Right forelimb (tissue), 1 donor: ENCODE data around the gene COL4A1.

Experiments
- DNase-seq: peaks from one replicate; pipeline ENCODE4 v3.0.0-alpha.2; 2018

COL4A1 gene

DNA sequence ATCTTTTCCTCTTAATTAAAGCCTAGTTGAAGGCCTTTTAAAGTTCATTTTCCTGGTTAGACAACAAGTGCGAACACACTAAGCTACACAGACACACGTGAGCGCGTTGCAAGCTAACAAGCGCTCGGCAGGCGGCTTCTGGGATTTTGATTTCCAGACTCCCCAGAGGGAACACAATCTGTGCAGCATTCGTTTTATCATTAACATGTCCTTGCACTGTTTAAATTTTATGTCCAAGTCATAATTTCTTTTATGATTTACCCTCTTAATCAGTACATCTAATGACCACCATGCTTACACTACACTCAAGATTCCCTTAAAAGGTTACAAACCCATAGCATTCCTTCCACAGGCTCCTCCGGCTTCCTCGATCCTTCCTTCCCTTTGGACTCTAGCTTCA, 16.8 kb downstream of the COL4A1 start:
- no peak for DNase-seq

DNA sequence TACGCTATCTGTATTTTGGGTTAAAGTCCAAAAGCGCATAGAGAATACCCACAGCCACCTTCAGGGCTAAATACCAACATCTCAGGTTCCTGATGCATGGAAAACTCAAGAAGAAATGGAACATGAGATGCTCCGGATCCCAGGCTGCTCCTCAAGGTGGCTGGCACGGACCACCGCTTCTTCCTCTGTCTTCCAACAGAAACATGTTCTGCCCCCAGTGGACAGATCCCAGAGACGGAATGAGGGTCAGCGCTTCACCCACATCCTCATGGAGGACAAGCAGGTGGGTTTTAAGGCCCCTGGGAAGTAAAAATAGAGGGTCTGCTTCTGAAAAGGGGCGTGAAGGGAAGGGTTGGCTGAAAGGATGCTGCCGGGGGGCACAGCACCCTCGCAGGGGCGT, 17.3 kb downstream of the COL4A1 start:
- no peak for DNase-seq

DNA sequence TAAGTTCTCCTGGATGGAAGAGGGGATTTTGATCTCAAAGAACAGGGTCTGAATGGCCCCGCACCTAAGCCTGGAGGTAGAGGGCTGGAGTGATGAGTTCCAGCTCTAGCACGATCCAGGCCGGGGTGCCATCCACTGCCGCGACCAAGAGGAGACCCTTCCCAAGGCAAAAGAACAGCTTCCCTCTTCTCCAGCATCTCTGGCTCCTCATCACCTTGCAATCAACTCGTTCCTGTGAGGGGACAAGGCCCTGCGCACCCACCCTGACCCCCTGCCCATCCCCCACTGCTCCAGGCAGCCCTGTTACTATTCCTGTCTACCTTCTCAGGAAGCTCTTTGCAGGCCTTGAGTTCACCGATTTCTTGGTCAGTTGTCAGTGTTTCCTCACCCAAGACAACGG, 17.8 kb downstream of the COL4A1 start:
- DNase-seq, result no peak

DNA sequence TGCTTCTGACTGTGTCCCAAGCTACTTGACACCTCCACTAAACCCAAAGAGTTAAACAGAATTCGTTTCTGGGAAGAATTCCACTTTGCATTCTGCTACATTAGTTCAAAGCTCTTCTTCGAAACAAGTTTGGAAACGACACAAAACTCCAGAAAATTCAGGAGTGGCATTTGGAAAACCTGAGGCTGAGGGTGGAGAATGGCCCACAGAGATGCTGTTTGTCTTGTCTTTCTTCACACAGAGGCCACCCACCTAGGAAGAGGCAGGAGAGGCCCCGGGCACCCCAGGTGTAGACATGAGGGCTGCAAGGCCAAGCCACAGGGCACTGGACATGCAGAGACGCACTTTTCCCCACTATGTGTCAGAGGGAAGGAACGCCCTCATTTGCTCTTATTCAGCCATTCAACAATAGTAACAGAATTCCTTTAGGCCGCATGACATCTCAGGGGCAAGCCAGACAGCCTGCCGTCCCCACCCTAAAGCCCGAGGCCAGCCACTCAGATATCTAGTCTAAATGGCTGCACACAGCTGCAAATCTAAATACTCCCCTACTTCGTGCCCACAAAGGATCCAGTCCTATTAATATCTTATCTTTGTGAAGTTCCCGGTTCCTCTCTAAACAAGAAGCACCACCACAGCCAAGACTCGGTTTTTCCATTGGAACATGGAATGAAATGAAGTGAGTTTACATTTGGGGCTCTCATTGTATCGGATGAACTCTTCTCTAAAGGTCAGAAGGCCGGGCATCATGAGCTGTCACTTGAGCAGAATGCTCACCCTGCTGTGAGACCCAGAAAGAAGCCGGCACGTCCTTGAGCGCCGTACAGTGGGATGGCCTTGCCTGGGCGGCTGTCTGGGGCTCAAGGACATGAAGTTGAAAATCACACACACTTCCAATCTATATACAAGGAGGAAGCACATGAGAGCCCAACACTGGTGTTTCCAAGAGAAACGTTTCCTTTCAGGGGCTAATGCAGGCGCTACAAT, 19.8 kb downstream of the COL4A1 start:
- no peak for DNase-seq

DNA sequence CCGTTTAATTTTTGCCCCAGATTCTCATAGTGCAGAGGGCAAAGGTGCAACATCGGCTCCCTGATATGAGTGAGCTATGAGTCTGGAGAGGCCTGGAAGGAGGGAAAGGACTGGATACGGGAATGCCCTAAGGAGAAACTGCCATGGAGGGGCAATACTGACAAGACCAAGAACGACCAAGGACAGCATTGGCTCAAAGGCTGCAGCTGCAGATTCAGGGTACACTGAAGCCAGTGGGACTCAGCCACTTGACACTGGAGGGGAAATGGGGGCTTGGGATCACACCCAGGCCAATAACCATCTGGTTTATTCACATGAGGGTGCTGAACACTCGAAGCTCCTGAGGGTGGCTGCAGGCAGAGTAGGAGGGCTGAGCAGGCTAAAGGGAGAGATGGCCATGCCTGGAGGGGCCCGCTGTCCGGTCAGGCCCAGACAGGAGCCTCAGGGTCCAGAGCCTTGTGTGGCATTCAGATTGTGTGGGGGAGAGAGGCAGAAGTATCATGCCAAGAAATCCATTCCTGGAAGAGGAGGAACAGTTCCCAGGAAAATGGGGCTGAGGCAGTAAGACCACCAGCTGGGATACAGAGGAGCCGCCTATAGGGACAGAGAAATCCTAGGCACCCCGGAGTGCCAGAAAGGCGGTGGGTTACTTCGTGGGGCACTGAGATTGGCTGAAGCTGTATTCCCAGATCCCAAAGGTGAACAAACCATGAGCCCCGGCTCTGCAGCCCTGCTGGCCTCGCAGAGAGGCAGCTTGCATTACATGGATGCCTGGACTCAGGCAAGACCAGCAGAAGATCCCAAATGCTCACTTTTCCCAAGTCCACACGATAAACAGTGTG, 20.7 kb downstream of the COL4A1 start:
- no peak for DNase-seq

DNA sequence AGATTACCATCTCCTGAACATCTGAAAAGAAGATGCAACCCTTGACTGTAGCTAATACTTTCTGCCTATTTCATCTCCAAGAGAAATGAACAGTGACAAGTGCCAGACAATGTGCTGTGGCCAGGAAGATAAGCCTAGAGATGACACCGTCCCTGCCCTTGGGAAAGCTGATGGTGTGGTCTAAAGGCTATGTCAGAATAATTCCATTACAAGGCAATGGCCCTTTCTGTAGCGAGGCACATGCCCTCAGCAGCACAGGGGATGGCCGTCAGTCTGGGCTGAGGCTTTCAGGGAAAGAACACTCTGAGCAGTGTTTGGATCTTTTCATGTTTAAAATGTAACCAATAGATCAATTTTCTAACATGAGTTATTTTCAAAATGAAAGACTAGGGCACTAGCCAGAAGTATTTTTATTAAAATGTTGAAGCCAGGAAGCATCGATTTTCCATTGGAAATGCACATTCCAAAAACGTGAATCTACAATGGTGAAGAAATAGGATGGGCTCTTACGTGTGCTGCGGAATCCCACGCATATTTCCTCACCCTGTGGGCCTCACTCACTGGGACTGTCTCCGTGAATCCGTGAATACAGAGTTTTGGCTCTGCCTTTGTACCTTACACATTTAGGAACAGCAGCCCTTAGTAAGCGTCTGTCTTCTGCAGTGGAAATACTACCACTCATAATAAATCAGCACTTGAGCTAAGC, 22.0 kb downstream of the COL4A1 start:
- DNase-seq, result no peak

DNA sequence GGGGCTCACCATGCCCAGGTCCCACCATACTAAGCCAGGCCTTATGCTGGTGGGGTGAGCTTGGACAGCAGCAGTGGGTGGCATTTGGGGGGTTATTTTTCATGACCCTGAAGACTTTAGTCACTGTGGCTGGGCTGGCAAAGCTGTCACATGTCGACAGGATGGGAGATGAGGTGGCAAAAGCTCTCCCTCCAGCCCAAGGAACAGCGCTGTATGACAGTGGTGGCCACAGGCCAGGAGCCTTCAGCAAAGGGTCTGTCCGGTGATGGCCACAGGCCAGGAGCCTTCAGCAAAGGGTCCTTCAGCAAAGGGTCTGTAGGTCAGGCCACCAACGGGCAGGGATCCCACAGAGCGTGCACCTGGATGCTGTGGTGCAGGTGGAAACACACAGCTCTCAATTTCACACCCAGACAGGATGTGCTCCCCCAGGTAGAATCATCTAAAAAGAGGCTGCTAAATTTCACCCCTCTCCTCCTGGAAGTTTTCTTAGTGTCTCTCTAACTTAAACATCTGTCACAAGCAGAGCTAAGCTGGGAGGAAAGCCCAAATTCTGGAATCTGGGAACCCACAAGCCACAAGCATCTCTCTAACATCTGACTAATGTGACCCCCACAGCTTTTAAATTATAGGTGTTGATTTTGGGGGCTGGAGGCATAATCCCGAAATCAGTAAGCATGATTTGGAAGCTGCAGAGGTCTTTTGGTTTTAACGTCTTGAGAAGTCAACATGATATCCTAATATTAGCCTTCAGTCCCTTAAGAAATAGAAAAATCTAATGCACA, 23.0 kb downstream of the COL4A1 start:
- DNase-seq, result no peak

DNA sequence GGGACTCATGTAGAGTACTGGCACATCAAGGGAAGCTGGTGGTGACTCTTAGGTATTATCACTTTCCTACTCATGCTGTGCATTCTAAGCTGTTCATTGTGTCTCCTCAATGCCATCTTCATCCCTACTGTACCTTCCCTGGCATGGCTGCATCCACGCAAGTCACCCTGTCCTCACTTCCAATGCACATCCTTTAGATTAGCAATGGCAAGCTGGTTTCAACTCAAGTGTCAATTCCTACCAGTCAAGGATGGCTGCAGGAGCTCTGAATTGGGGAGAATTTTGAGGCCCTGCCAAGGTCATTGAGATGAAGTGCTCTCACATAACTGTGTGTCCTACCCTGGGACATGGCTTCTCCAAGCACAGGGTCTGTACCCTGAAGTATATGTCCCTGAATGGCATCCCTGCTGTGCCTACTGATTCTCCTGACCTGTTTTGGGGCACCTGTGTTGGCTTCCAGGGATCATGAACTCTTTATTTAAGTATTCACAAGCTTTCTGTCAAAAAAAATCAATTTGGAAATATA, 24.6 kb downstream of the COL4A1 start:
- no peak for DNase-seq

DNA sequence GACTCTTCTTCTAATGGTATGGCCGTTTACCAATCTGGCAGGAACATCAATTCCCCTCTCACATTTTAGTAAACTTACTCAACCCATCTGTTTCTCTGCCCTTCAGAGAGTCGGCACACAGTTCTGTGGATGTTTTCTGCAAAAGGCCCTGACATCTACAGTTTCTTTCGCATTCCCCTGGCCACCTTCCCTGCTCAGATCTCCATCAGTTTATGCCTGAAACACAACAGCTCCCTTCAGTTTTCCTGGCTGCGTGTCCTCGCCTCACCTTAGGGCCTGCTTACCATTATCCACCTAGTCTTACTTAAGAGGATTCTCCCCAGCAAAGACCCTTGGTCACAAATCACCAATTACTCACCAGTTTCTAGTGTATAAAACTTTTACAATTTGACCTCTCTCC, 25.2 kb downstream of the COL4A1 start:
- no peak for DNase-seq

DNA sequence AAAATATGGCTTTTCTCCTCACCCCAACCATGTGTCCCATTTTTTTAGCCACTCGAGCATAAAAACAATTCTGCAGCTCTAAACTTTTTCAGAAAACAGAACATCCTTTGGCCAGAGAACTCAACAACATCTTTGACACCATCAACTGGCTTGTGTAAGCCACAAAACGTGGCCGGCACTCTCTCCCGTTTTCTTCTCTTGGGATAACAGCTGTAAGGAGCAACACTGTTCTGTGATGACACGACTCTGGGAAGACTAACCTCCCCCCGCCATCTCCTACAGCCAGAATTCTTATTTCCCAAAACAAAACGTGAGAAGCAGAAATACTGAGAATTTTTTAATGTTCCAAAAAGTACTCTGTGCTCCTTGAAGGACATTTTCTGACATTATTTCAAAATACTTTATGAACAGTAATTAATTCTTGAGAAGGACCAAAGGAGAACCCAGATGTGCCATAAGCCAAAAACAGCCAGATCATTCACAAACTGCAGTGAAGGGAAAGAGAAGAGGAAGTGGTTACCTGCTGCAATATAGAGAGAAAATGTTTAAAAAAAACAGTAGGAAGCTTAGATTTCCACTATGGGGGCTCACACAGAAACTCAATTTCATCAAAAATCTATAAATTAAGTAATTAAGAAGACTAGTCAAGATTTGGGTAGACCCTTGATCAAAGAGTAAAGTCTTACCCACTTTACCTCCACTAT, 25.8 kb downstream of the COL4A1 start:
- DNase-seq, result no peak

DNA sequence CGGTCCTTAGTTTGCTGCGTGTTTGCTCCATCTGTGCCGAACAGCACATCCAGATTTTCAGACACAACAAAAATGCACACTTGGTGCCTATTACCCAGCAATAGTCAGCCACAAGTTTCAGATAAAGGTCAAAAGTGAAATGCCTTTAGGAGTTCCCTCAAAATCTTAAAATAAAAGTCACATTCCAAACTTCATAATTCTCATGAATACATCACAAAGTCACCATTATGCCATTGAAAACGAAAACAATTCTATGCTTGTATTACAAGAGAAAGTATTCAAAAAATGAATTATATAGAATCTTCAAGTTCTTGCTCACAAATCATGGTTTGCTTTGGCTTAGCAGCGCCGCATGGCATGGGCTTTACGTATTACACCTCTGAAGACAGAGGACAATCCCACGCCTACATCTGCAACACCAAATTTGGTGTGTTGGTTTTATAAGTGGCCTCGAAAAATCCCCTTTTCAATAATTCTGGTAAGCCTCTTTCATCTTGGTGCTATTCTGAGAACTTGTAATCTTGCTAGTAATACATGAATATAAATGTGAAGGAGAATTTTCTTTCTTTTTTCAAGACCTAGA, 26.6 kb downstream of the COL4A1 start:
- DNase-seq, result no peak

DNA sequence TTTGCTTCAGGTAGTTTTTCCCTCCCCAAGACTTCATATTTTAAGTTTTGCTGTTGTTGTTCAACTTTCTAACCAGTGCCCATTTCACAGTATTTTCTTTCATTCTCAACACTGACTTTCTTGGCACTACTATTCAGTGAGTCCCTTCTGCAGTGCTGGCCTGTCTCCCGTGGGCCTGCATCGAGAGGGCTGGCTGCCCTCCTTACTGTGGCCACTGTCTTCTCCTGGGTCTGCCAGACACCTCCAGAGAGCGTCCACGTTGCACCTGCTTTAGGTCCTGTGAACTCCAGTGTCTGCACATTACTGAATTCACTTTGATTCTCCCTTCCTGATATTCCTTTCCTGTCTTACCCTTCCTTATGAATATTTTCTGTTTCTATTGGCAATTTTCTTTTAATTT, 27.3 kb downstream of the COL4A1 start:
- DNase-seq, result no peak

DNA sequence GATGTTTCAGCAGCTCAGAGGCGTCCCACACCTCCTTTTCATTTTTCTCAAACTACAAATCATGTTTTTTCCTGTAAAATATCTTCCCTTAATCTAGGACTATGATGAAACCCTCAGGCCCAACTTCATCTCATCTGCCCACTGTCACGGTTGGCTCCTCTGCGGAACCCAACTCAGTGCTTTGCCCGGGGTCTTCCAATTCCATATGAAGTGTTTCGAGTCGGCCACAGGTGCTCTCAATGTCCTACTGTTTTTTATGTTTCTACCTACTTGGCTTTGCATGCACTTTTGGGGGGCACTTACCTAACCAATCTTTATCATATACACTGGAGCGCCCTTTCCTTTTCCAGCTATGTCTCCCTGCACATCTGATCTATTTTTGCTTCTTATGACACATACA, 28.1 kb downstream of the COL4A1 start:
- no peak for DNase-seq

DNA sequence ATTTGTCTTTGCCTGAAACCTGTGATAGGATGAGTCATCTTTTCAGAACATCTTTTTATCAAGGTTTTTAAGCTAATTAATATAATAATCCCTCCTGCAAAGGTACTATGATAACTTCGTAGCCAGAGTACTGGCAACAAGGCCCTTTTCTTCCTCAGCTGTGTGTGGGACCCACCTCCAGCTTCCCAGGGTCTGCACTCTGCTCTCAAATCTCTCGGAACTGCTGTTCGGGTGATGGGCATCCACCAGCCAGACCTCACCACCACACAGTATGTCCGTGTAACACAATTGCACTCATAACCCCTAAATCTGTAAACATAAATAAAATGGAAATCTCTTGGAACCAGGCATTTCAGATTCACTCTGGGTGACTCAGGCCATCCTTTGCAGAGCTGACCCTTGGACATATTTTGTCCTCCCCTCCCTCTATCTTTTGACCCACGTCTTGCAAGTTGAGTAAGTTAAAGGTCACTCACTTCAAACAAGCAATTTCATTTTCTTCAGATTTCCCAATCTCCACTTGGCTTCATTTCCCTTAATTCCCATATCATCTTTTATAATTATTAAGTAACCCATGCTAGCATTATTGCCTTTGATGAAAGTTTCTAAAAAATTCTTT, 29.5 kb downstream of the COL4A1 start:
- no peak for DNase-seq

DNA sequence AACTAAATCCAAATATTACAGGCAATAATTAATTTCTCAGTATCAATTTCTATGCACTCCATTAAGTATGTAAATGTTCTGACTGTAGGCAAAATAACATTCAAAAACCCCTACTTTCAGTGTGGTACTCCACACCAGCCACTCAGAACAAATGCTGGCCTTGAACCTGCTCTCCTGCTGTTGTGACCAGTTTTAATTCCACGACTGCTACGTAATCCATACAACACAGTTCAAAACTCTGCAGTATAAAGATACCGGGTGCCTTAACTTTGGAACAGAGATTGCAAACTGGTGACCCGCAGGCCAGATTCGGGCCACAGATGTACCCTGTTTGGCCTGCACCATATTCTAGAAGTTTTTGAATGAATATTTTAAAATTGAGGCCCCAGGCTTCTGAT, 30.4 kb downstream of the COL4A1 start:
- no peak for DNase-seq

DNA sequence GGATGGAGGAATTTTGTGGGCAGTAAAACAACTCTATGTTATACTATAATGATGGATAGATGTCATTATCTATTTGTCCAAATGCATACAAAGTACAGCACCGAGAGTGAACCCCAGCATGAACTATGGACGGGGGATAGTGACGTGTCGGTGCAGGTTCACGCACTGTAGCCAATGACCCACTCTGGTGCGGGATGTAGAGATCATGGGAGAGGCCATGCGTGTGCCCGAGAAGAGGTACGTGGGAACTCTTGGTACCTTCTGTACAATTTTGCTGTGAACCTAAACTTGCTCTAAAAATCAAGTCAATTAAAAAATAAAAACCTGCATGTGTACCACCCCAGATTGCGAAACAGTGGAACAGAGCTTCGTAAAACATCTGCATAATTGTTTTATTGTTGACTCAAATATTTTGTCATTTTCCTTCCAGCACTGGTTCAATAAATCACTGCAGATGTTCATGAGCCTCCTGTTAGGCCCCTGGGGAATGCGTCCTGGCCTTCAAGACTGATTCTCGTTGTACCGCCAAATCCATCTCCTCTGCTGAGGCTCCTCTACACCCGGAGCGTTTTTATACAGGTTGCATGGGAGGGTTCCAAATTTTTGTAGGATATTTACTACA, 30.9 kb downstream of the COL4A1 start:
- DNase-seq, result no peak

DNA sequence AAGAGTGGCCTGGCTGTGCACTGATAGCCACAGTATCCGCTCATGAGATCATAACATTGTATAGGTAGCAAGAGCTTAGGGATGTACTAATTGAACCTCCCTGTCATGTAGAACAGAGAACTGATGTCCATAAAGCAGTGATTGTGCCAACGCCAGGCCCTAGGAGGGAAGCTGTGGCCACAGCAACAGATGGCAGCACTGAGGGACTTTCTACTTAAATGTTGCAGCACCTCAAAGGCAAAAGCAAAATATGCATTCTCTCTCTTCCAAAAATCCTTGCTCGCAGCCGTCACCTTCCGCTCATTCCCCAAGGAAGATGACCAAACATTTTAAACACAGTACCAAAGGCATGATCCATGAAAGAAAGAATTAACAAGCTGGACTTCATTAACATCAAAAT, 32.3 kb downstream of the COL4A1 start:
- DNase-seq, result no peak

DNA sequence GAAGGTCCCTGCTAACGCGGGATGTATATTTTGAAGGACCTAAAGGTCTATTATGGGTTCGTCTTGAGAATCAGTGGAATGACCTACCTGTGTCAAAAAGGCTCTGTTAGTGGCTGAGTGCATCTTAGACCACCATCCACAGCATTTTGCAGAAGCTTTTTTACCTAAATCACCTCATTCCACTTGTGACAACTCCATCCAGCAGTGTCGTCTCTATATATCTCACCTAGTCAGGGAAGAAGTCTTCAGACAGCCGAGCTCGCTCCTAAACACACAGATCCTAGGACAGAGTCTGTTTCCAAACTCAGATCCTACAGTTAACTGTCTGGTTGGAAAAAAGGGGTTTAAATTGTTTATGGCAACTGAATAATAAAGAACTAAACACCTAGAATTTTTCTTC, 33.7 kb downstream of the COL4A1 start:
- DNase-seq, result no peak

DNA sequence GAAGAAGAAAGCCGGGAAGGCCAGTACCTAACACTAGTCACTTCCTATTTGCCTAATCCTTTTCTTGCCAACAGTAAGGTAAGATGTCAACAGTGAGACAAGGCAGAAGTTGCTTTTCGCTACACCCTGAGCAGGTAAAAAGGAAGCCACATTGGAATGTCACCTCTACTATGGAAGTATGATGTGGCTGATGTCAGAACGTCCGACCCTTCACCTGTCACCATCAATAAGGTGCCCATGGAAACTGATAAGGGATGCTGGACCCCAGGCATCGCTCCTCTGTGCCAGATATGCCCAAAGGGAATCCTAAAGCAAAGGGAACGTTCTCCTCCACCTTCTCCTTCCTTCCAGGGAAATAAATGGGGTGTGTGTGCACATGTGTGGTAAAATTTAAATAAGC, 34.3 kb downstream of the COL4A1 start:
- no peak for DNase-seq

DNA sequence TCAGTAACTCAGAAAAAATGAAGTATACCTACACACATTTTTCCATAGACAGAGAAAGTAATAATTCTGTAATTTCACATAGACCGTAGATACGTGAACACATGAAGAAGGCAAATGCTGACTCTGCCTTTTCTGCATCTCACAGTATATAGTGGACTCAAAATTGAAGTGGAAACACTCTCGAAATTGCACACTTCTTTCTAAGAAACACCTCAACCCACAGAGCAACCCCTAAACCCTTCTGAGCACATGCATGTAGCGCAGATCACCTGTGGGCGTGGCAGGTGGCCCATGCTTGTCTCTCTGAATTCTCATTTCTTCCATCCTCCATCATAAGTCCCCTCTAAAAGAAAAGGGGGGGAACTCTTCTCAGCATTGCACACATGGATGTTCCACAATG, 34.7 kb downstream of the COL4A1 start:
- no peak for DNase-seq
